LNCaP clone FGC (cell line): Measurements from ENCODE around the gene SPINK8.

Experiments used
- DNase-seq: peaks from one replicate; pipeline ENCODE4 v3.0.0-alpha.2; 2011; ENCODE audit warnings: low read depth
- H3K4me3 ChIP-seq: 2 replicates; pipeline ENCODE4 v1.5.1; 2011; ENCODE audit warnings: mild to moderate bottlenecking, low read depth, low read length, control low read depth
- TF ChIP-seq, protein P1 (sequence below): IDR thresholded peaks from 2 replicates; pipeline ENCODE4 v1.5.1; 2012; ENCODE audit warnings: mild to moderate bottlenecking; ENCODE audit not compliant: control insufficient read depth, insufficient read depth; ENCODE audit errors: extremely low read depth

The SPINK8 gene

DNA sequence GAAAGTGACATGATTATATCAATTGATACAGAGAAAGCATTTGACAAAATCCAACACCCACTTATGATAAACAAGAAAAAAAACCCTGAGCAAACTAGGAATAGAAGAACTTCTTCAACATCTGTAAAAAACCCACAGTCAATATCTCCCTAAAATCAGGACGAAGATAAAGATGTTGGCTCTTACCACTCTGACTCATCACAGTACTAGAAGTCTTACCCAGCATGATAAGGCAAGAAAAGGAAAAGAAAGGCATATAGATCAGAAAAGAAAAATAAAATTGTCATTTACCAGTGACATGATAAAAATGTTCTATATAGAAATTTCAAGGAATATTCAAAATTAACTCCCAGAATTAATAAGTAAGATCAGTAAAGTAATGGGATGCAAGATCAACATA is 31.4 kb upstream of the SPINK8 start:
- TF ChIP-seq, protein P1, sequence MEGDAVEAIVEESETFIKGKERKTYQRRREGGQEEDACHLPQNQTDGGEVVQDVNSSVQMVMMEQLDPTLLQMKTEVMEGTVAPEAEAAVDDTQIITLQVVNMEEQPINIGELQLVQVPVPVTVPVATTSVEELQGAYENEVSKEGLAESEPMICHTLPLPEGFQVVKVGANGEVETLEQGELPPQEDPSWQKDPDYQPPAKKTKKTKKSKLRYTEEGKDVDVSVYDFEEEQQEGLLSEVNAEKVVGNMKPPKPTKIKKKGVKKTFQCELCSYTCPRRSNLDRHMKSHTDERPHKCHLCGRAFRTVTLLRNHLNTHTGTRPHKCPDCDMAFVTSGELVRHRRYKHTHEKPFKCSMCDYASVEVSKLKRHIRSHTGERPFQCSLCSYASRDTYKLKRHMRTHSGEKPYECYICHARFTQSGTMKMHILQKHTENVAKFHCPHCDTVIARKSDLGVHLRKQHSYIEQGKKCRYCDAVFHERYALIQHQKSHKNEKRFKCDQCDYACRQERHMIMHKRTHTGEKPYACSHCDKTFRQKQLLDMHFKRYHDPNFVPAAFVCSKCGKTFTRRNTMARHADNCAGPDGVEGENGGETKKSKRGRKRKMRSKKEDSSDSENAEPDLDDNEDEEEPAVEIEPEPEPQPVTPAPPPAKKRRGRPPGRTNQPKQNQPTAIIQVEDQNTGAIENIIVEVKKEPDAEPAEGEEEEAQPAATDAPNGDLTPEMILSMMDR = no peak
- no peak for DNase-seq

DNA sequence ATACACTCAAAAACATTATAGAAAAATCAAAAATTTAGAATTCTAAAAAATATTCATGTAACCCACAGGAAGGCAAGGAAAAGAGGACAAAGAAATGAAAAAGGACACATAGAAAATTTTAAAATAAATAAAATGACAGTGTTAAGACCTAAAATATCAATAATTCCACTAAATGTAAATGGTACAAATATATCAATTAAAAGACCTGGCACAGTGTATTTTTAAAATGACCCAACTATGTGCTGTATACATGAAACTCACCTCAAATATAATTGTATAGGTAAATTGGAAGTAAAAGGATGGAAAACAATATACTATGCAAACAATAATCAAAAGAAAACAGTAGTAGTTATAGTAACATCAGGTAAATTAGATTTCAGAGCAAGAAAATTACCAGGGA is 28.5 kb upstream of the SPINK8 start:
- H3K4me3 ChIP-seq = no peak overlapping the region
- TF ChIP-seq, protein P1 = no peak
- DNase-seq = no peak

More for the DNA sequence above, 31.4 kb upstream of the SPINK8 start:
- no peak overlapping the region for H3K4me3 ChIP-seq

DNA sequence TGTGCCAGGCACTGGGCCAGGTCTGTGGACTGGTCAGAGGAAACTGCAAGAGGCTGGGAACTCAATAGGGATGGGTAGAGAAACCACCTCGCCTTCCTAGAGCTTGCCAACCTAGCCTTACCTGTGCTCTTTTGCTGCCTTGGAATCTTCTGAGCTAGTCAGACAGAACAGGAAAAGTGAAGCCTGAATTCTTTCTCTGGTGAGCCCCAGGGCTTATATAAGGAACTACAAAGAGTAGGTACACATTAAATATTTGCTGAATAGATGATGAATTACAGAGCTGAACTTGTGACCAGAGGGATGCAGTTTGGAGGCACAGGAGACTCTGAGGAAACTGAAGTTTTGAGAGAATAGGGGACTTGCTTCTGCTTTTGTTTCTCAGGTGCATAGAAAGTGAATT is 23.0 kb upstream of the SPINK8 start:
- DNase-seq = no peak
- no peak overlapping the region for H3K4me3 ChIP-seq
- TF ChIP-seq, protein P1 = no peak

DNA sequence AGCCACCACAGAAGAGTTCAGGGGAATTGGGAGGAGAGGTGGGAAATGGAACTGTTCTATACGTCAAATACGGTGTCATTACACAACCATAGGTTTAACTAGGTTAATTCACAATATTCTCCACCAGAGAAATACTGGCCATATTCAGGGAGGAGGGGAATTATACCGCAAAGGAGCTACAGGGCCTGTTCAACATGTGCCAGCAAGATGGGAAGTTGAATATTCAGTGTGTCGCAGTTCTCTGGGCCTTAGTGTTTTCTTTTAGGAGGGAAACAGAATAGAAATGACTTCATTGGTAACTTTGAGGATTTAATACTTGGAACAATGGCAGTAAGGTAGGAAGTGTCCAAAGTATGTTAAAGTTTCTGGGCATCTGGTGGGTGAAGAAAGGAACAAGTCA is 20.5 kb upstream of the SPINK8 start:
- no peak for DNase-seq
- TF ChIP-seq, protein P1 = no peak
- H3K4me3 ChIP-seq = no peak overlapping the region

DNA sequence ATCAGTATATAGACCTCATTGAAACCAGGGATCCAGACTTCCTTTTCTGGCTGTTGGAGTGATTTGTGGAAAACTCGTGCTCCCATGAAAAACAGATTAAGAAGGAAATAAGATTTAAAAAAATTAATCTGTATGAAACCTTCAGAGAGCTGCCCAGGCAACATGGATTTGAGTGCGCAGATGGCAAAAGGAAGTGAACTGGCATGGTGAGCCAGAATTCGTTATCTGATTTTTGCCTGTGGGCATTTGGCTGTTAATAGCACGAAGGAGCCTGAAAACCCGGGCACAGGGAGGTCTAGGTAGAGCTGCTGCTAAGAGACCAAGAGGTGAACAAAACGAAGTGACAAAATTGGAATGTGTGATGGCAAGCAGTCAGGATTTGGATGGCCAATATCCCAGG is 19.1 kb upstream of the SPINK8 start:
- TF ChIP-seq, protein P1 = no peak
- DNase-seq = peak; percentile 50
- H3K4me3 ChIP-seq = no peak overlapping the region

DNA sequence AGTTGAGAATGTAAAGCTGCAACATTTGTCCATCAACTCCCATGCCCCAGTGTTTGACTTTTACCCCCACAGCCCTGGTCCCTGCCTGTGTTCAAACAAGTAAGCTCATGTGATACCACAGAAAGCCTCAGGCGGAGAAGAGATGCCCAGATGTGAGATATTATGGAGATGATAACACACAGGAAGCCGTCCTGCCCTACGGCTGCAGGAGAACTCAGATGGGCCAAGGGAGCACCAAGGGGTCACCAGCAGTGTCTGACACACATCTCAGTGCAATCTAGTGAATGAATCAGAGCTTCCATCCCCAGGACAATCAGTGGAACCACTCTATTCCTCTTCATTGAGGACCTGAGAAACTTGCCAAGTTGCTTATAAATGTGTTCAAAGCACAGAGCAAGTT is 14.0 kb upstream of the SPINK8 start:
- TF ChIP-seq, protein P1 = no peak
- no peak for DNase-seq
- no peak overlapping the region for H3K4me3 ChIP-seq

DNA sequence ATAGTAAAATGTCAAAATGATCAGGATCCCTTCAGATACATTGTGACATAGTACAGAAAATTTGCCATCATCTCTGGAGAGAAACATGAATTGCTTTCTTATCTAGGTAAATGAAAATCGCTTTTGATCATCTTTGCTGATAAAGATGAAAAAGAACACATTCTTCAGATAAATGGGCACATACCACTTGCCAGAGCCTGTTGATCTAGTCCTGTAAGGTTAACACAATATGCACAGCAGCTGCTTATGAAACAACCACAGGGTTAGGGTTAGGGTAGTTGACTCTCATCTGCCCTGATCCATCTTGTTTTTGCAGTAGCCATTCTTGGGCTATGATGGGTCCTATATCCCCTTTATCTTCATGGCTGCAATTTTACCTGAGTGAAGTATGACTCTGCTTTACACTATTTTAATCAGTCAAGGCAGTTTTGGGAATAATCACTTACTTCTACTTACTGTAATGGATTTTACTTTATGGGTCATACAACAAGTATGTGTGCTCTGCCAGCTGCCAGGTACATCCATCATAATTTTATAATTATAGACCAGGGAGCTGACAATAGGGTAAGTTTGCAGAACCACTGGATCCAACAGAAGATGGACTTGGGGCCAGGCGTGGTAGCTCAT is 12.6 kb upstream of the SPINK8 start:
- H3K4me3 ChIP-seq = no peak overlapping the region
- TF ChIP-seq, protein P1 = no peak
- no peak for DNase-seq
